ENCODE results near the gene TENT4A.

Gene TENT4A

DNA sequence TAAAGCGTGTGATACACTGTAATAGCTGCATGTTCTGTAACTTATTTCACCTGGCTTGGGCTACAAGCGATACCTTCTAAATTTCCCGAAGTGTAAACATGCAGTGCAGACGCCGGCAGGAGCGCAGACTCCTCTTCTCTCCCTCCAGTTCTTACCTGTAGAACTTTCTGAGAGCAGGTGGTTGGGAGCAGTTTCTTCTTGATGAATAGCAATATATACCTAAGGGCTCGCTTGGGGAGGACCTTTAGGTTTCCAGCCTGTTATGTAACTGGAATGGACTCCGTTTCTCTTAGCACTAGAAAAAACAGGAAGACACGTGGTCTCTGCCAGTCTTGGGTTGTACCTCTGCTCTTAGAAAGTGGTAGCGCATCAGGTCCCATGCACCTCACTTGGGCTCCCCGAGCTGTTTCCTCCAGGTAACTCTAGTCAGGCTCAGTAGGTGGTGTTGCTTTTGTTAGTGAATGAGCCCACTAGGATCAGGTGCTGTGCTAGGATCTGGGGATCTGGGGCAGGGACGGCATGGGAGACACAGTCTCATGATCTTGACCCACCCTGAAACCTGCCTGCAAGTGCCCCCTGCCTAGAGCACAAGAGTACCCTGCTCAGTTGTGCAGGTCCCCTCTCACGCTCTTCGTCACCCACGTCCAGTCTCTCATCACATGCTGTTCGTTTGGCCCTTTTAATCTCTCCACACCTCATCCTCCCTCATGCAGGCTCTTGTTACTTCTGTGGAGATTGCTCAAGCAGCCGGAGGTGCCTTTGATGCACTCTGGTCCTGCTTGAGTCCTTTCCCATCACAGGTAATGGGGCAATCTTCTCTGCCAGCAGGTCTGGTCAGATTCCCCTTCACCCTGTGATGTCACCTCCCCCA lies 2.8 kb downstream of the TENT4A start:
- in situ Hi-C loops (cut with MboI; ENCODE audit: low sequenced_read_pairs, unreplicated experiment), result no loop called here
- no peak for DNase-seq (ENCODE audit: low spot score)
- TF ChIP-seq, protein P1, sequence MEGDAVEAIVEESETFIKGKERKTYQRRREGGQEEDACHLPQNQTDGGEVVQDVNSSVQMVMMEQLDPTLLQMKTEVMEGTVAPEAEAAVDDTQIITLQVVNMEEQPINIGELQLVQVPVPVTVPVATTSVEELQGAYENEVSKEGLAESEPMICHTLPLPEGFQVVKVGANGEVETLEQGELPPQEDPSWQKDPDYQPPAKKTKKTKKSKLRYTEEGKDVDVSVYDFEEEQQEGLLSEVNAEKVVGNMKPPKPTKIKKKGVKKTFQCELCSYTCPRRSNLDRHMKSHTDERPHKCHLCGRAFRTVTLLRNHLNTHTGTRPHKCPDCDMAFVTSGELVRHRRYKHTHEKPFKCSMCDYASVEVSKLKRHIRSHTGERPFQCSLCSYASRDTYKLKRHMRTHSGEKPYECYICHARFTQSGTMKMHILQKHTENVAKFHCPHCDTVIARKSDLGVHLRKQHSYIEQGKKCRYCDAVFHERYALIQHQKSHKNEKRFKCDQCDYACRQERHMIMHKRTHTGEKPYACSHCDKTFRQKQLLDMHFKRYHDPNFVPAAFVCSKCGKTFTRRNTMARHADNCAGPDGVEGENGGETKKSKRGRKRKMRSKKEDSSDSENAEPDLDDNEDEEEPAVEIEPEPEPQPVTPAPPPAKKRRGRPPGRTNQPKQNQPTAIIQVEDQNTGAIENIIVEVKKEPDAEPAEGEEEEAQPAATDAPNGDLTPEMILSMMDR (IDR thresholded peaks at IDR 0.05; ENCODE audit: borderline replicate concordance, control extremely low read depth, extremely low read depth, insufficient read depth, missing control alignments), result no peak

DNA sequence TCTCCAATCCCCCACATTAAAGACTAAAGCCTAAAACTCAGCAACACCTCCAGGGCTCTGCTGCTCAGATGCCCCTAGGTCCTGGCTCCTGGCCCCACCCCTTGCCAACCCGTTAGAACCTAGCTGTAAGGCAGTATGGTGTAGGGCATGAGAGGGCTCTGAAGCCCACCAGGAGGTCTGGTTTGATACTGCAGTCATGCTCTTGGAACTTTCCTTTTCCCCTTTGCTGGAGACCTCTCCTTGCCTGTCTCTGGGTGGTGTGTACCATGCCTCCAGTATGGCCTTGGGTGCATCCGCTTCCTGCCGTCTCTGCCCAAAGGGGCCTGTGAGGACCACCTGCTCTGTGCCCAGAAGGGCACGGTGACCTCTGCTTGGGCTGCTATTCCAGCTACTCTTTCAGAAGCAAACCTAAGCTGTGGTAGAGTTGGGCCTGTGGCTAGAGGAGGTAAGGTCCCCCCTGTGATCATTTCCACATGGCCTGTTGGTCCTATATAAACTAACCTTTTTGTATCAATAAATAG lies 3.5 kb downstream of the TENT4A start:
- no peak for DNase-seq (ENCODE audit: low spot score)

DNA sequence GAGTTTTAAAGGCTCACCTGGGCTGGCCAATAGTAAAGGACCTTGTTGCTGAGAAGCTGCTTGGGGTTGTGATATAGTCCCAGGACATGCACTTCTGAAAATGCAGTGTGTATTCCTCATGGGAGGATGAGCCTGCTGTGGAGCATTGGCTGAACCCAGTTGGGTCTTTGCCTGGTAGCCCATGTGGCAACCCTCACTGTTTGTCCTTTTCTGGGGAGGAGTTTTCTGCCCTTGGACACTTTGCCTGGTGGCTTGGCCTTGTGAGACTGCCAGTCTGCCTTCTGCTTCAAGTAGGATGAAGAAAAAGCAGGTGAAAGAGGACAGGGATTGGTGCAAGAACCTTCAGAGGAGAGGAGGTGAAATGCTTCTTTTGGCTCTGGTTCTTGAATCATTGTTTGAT lies 4.0 kb downstream of the TENT4A start:
- TF ChIP-seq, protein P1 (IDR thresholded peaks at IDR 0.05; ENCODE audit: borderline replicate concordance, control extremely low read depth, extremely low read depth, insufficient read depth, missing control alignments), result no peak
- in situ Hi-C loops (cut with MboI; ENCODE audit: low sequenced_read_pairs, unreplicated experiment), result no loop called here
- no peak for DNase-seq (ENCODE audit: low spot score)

More for the DNA sequence above, 3.5 kb downstream of the TENT4A start:
- in situ Hi-C loops (cut with MboI; ENCODE audit: low sequenced_read_pairs, unreplicated experiment), result no loop called here
- TF ChIP-seq, protein P1 (IDR thresholded peaks at IDR 0.05; ENCODE audit: borderline replicate concordance, control extremely low read depth, extremely low read depth, insufficient read depth, missing control alignments), result no peak

DNA sequence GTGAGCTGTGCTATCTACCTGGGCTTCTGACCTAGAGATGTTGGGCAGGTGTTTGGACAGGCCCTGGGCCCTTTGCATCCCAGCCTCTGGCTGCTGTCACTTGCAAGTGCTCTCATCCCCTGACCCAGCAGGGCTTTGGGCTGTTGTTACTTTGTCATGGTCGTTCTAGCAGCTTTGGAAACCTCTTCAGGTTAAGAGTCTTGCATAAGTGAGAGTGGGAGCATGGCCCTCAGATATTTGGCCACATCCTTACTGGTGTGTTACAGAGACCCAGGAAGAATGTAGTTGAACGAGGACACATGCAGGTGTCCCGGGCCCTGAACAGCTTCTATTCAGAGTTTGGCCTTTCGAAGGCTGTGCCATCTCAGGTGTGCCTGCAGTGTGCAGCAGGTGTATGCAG lies 4.5 kb downstream of the TENT4A start:
- TF ChIP-seq, protein P1 (IDR thresholded peaks at IDR 0.05; ENCODE audit: borderline replicate concordance, control extremely low read depth, extremely low read depth, insufficient read depth, missing control alignments), result no peak
- in situ Hi-C loops (cut with MboI; ENCODE audit: low sequenced_read_pairs, unreplicated experiment), result no loop called here
- no peak for DNase-seq (ENCODE audit: low spot score)

DNA sequence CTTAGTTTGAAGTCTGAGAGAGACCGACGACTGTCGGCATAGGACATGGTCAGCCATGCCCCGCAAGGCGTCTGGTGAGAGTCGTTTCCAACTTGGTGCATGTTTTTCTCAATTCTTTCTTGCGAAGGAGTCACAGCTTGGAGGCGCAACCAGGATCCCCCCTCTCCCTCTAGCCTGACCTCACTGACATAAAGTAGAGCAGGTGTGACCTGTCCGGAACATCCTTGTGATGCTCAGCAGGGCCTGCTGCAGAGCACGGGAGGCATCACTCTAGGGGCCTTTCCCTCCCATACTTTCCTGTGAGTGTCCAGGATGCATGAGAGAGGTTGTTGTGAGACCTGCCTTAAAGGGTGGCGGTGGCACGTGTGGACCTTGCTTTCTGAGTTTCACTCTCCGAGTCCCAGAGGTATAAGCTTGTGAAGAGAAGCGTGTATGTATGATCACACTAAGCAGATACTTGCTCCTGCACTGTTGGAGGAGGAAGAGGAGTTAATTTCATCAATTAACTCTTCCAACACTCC lies 5.0 kb downstream of the TENT4A start:
- in situ Hi-C loops (cut with MboI; ENCODE audit: low sequenced_read_pairs, unreplicated experiment), result no loop called here
- DNase-seq (ENCODE audit: low spot score), result no peak
- TF ChIP-seq, protein P1 (IDR thresholded peaks at IDR 0.05; ENCODE audit: borderline replicate concordance, control extremely low read depth, extremely low read depth, insufficient read depth, missing control alignments), result no peak

DNA sequence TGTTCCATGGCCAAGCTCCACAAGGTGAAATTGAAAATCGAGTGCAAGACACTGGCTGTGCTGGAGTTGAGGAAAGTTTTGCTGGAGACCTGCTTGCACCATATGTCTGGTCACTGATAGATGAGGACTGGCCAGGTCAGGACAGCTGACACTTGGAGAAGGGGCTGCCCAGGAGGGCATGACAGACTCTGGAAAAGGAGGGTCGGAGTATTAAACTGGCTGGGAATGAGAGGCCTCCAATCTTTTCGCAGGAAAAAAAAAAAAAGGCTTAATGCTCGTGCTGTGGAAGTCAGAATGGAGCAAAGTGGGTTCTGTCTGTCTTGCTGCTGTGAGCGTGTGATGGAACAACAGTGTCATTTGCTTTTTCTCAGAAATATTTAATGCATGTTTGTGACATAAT lies 5.5 kb downstream of the TENT4A start:
- in situ Hi-C loops (cut with MboI; ENCODE audit: low sequenced_read_pairs, unreplicated experiment), result no loop called here
- no peak for DNase-seq (ENCODE audit: low spot score)
- TF ChIP-seq, protein P1 (IDR thresholded peaks at IDR 0.05; ENCODE audit: borderline replicate concordance, control extremely low read depth, extremely low read depth, insufficient read depth, missing control alignments), result no peak

Data from GM13976 (cell line).